Vagina (tissue), 2 donors: ENCODE results near the gene YDJC.

ENCODE experiments used
- CTCF ChIP-seq, 3 experiments: fragments of 450-650 bp in 2 of 3; fragments of 200-600 bp in 1 of 3; sonication (generic) in 1 of 3; IDR thresholded peaks; one replicate each; pipeline ENCODE4 v1.5.1; 2017 to 2019; ENCODE audit warnings: antibody characterized with exemption in 3 of 3, mild to moderate bottlenecking in 2 of 3, moderate library complexity in 2 of 3
- POLR2A ChIP-seq, 2 donors: fragments of 450-650 bp; IDR thresholded peaks; one replicate each; pipeline ENCODE4 v1.6.1; 2017; ENCODE audit warnings: antibody characterized with exemption in 2 of 2, mild to moderate bottlenecking in 2 of 2, moderate library complexity in 2 of 2
- POLR2AphosphoS5 ChIP-seq, 2 donors: sonication (generic); formaldehyde crosslinking; IDR thresholded peaks; one replicate each; pipeline ENCODE4 v1.9.0; 2017; ENCODE audit warnings: antibody characterized with exemption in 2 of 2, mild to moderate bottlenecking in 2 of 2, low read depth in 1 of 2; ENCODE audit not compliant: insufficient read depth in 1 of 2

- TF ChIP-seq CTCF (IDR thresholded peaks at IDR 0.05) = no peak
- TF ChIP-seq POLR2AphosphoS5 (IDR thresholded peaks at IDR 0.05; ENCODE audit: insufficient read depth in 1 of 2, low read depth in 1 of 2) = no peak
- TF ChIP-seq POLR2A (IDR thresholded peaks at IDR 0.05) = no peak
These were observed 23.0 kb upstream of the YDJC start for GRCh38 chr22:21652547-21653545.
